ENCODE data around the gene ASPSCR1. TPM values are rescaled to one million over a fixed set of nuclear protein-coding genes. Genes with fewer than 3 reads are reported as not detected.

ASPSCR1 gene
- total RNA-seq, 1 donor from 2014 or later: 13.1 TPM

GRCh38 chr17:81996757-81997441 lies 19.5 kb downstream of the ASPSCR1 start:
- TF ChIP-seq EZH2phosphoT487 (IDR thresholded peaks at IDR 0.05) (no peak), CTCF (IDR thresholded peaks at IDR 0.05) (no peak), EZH2 (IDR thresholded peaks at IDR 0.05) (no peak)
- Histone ChIP-seq H3K4me1 (peaks cover 27% of the 10 kb centered on the region), H3K9ac (no peak overlapping the region), H3K4me2 (no peak overlapping the region), H3K36me3 (no peaks in the 10 kb centered on the region), H3K27ac (no peak overlapping the region), H4K20me1 (ENCODE audit: low read depth) (no peaks in the 10 kb centered on the region), H3K79me2 (ENCODE audit: low read depth) (no peaks in the 10 kb centered on the region), H3K27me3 (no peaks in the 10 kb centered on the region), H3K4me3 (no peak overlapping the region), H2AFZ (replicated peaks) (no peak overlapping the region), H3K9me3 (ENCODE audit: low read depth) (no peaks in the 10 kb centered on the region), H3F3A (ENCODE audit: low read depth) (peaks cover 20% of the 10 kb centered on the region)
- DNase-seq (ENCODE audit: low spot score): no peak
- no peak overlapping the region for H3K4me3 Mint-ChIP-seq
- H3K36me3 Mint-ChIP-seq: no peaks in the 10 kb centered on the region
- H3K9me3 Mint-ChIP-seq: no peaks in the 10 kb centered on the region
- no peak overlapping the region for H3K27ac Mint-ChIP-seq
- peaks cover 2% of the 10 kb centered on the region for H3K27me3 Mint-ChIP-seq (ENCODE audit: insufficient read depth, low read depth)
- peaks cover 41% of the 10 kb centered on the region for H3K4me1 Mint-ChIP-seq

- H3K9me3 ChIP-seq (ENCODE audit: low read depth): no peaks in the 10 kb centered on the region
- H3K9me3 Mint-ChIP-seq: no peaks in the 10 kb centered on the region
- no peak overlapping the region for H3K27ac Mint-ChIP-seq
- TF ChIP-seq EZH2 (IDR thresholded peaks at IDR 0.05) (no peak), CTCF (IDR thresholded peaks at IDR 0.05) (no peak), EZH2phosphoT487 (IDR thresholded peaks at IDR 0.05) (no peak)
- H3K79me2 ChIP-seq (ENCODE audit: low read depth): no peaks in the 10 kb centered on the region
- H3K4me3 Mint-ChIP-seq: no peak overlapping the region
- no peak overlapping the region for H3K27ac ChIP-seq
- H2AFZ ChIP-seq (replicated peaks): no peak overlapping the region
- H3F3A ChIP-seq (ENCODE audit: low read depth): peaks cover 9% of the 10 kb centered on the region
- H3K27me3 Mint-ChIP-seq (ENCODE audit: insufficient read depth, low read depth): peaks cover 3% of the 10 kb centered on the region
- peaks cover 15% of the 10 kb centered on the region for H3K4me1 ChIP-seq
- no peaks in the 10 kb centered on the region for H3K36me3 Mint-ChIP-seq
- no peaks in the 10 kb centered on the region for H4K20me1 ChIP-seq (ENCODE audit: low read depth)
- no peaks in the 10 kb centered on the region for H3K27me3 ChIP-seq
- H3K4me2 ChIP-seq: no peak overlapping the region
- peaks cover 33% of the 10 kb centered on the region for H3K4me1 Mint-ChIP-seq
- H3K36me3 ChIP-seq: no peaks in the 10 kb centered on the region
- peak overlapping the region; percentile 17 for H3K9ac ChIP-seq
- H3K4me3 ChIP-seq: no peak overlapping the region
- no peak for DNase-seq (ENCODE audit: low spot score)
Measured at GRCh38 chr17:81998212-81998611, 20.8 kb downstream of the ASPSCR1 start.

GRCh38 chr17:81998691-81999438 lies 21.4 kb downstream of the ASPSCR1 start:
- DNase-seq (ENCODE audit: low spot score): no peak
- H3F3A ChIP-seq (ENCODE audit: low read depth): peaks cover 3% of the 10 kb centered on the region
- H3K79me2 ChIP-seq (ENCODE audit: low read depth): no peaks in the 10 kb centered on the region
- H3K4me1 ChIP-seq: peaks cover 8% of the 10 kb centered on the region
- no peaks in the 10 kb centered on the region for H3K9me3 ChIP-seq (ENCODE audit: low read depth)
- Mint-ChIP-seq H3K4me3 (no peak overlapping the region), H3K27ac (no peak overlapping the region), H3K36me3 (no peaks in the 10 kb centered on the region), H3K27me3 (ENCODE audit: insufficient read depth, low read depth) (peaks cover 3% of the 10 kb centered on the region), H3K4me1 (peaks cover 27% of the 10 kb centered on the region), H3K9me3 (no peaks in the 10 kb centered on the region)
- H3K4me3 ChIP-seq: no peak overlapping the region
- H3K36me3 ChIP-seq: no peaks in the 10 kb centered on the region
- H3K9ac ChIP-seq: no peak overlapping the region
- peaks cover 4% of the 10 kb centered on the region for H4K20me1 ChIP-seq (ENCODE audit: low read depth)
- H2AFZ ChIP-seq (replicated peaks): no peak overlapping the region
- H3K27ac ChIP-seq: no peak overlapping the region
- TF ChIP-seq EZH2 (IDR thresholded peaks at IDR 0.05): no peak
- no peak for TF ChIP-seq EZH2phosphoT487 (IDR thresholded peaks at IDR 0.05)
- no peak for TF ChIP-seq CTCF (IDR thresholded peaks at IDR 0.05)
- no peak overlapping the region for H3K4me2 ChIP-seq
- H3K27me3 ChIP-seq: no peaks in the 10 kb centered on the region
